B cell (primary cell): ENCODE data around the gene CRTC1.

ENCODE experiments used
- CTCF ChIP-seq: fragments of 200-600 bp; IDR thresholded peaks from one replicate; pipeline ENCODE4 v1.8.0; 2022; ENCODE audit warnings: antibody characterized with exemption, mild to moderate bottlenecking
- EZH2 ChIP-seq: IDR thresholded peaks from 2 replicates; pipeline ENCODE4 v1.6.1; 2012; ENCODE audit warnings: borderline replicate concordance, low read depth, mild to moderate bottlenecking, moderate library complexity, low read length; ENCODE audit not compliant: insufficient read depth, poor library complexity, severe bottlenecking

- TF ChIP-seq EZH2, result no peak
- no peak for TF ChIP-seq CTCF
Measured at GRCh38 chr19:18672606-18673337, 10.7 kb upstream of the CRTC1 start.
